GDM1 (cell line): Measurements from ENCODE around the gene CPNE7.
"Not testable (repeated sequence)": the region's sequence is repeated elsewhere in the genome, so short reads cannot be mapped to it uniquely, and the experiment has no call there.

Source experiments
- DNase-seq: peaks from one replicate; lab custom pipeline; 2025; lab: John Stamatoyannopoulos, UW

CPNE7 gene

DNA sequence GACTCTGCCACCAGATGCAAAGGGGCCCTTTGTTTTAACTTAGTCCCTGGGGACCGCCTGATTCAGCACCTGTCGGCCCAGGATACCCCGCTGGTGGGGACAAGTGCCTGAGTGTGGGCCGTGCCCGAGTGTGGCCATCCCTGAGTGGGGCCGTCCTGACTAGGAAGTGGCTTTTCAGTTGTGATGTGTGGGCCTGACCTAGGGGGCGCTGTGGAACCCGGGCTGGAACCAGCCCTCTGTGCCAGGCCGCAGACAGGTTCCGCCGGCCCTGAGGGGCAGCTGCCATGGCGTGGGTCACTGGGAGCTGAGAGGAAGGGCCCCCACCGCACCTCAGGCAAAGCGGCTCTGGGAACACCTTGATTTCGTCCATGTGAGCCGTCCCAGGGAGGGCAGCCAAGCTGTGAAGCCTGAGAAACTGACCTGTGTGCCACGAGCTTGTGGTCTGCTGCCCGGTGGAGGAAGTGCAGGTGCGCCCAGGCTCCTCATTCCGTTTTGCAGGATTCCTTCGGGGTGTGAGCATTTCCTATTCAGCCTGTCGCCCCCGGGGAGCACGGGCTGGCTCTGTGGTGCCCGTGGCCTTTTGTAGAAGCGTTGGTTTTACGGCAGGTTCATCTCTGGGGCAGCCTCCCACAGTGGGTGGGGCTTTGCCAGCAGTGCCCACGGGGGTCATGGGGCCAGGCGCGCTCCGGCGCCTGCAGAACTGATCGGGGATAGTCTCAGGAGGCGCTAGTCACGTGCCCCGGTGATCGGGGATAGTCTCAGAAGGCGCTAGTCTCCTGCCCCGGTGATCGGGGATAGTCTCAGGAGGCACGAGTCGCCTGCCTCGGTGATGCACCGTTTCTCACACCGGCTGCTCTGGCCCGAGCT lies 9.8 kb upstream of the CPNE7 start:
- DNase-seq, result peak; percentile 27

- DNase-seq, result no peak
Observed at GRCh38 chr16:89567656-89568594, 7.6 kb upstream of the CPNE7 start.

DNA sequence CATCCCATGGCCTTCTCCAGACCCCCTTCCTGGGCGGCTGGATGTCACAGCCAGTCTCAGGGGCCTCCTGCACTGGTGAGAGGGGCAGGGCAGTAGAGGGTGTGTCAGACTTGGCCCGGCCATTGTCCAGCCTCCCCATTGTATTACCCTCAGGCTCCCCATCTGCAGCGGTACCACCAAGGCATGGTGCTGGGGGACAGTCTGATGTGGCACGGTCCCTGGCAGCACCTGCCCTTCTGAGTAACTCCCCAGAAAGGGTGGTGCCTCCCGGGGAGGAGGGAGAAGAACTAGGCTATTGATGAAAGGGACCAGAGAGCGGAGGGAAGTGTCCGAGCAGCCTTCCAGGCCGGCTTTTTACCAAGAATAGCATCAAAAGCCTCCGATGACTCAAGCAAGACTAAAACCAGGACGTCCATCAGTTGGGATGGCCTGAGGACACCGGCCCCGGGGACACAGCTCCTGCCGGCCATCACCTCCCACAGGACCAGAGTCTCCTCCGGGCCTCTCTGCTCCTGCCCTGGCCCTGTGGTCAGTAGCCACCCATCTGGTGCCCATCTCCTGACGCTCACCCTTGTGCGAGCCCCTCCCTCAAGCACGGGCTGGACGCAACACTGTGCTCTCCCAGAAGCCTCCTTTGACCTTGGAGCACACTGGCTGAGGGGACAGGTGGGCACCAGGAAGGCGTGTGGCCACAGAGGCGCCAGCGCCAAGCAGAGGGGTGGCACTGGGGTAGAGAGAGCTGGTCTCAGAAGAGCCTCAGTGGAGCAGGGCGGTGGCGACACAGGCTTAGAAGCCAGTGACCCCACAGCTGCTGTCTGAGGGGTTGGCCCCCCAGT lies 5.8 kb upstream of the CPNE7 start:
- DNase-seq, result no peak

DNA sequence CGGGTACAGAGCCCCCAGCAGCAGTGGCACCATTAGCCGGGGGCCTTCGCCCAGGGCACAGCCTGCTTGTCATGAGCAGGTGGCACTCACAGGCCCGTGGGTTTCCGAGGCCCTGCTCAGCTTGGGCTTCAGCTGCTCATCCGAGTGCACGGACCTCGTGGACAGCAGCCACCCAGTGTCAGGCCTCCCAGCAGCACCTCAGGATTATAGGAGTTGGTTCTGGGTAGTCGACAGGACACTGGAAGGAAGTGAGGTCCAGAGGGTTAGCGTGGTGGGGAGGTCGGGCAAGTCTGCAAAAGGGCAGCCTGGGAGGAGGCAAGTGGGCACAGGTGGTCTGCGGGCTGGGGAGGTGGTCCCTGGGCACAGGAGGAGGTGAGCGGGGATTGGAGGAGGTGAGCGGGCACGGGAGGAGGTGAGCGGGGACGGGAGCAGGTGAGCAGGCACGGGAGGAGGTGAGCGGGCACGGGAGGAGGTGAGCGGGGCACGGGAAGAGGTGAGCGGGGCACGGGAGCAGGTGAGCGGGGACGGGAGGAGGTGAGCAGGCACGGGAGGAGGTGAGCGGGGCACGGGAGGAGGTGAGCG lies 5.1 kb upstream of the CPNE7 start:
- DNase-seq, result no peak

DNA sequence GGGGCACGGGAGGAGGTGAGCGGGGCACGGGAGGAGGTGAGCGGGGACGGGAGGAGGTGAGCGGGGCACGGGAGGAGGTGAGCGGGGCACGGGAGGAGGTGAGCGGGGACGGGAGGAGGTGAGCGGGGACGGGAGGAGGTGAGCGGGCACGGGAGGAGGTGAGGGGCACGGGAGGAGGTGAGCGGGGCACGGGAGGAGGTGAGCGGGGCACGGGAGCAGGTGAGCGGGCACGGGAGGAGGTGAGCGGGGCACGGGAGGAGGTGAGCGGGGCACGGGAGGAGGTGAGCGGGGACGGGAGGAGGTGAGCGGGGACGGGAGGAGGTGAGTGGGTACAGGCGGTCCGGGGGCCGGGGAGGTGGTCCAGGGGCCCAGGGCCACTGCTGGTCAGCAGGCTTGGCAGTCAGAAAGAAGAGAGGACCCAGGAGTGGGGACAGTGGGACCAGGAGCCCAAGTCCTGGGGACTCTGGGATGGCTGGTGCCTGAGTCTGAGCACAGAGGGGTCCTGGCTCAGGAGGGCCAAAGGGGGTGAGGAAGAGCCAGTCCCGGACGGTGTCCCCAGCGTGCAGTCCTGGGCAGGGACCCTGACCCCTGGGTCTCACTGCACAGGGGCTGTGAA lies 4.5 kb upstream of the CPNE7 start:
- not testable (repeated sequence) for DNase-seq

GRCh38 chr16:89571636-89572035 lies 3.9 kb upstream of the CPNE7 start:
- no peak for DNase-seq

- no peak for DNase-seq
Observed at GRCh38 chr16:89572073-89572484, 3.5 kb upstream of the CPNE7 start.

DNA sequence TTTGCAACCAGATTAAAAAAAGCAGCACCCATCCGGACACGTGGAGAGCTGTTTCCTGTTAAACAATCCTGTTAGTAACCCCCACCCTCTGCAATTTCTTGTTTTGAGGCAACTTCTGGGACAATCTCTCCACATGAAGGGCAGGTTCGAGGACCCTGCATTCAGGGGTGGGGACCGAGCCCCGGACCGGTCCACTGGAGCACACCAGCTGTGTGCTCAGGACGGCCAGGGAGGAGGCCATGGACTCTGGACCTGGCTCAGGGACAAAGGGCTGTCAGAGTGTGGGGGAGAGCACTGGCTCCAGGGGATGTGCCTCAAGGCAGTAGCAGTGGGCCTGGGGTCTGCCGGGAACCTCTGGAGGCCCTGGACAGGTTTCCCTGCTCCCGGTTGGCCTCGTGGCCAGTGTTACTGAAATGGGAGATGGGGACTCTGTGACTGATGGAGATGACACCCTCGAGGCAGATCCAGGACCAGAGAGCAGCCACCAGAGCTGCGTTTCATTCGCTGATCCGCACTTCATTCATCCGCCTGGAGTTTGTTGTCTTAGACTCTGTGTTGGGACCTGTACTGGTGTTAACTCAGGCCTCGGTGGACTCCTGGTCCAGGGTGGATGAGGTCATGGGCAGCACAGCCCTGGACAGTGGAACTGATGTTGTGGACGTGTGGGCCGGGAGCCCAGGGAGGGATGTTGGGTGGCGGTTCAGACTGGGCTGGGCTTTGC lies 2.9 kb upstream of the CPNE7 start:
- DNase-seq, result no peak

DNA sequence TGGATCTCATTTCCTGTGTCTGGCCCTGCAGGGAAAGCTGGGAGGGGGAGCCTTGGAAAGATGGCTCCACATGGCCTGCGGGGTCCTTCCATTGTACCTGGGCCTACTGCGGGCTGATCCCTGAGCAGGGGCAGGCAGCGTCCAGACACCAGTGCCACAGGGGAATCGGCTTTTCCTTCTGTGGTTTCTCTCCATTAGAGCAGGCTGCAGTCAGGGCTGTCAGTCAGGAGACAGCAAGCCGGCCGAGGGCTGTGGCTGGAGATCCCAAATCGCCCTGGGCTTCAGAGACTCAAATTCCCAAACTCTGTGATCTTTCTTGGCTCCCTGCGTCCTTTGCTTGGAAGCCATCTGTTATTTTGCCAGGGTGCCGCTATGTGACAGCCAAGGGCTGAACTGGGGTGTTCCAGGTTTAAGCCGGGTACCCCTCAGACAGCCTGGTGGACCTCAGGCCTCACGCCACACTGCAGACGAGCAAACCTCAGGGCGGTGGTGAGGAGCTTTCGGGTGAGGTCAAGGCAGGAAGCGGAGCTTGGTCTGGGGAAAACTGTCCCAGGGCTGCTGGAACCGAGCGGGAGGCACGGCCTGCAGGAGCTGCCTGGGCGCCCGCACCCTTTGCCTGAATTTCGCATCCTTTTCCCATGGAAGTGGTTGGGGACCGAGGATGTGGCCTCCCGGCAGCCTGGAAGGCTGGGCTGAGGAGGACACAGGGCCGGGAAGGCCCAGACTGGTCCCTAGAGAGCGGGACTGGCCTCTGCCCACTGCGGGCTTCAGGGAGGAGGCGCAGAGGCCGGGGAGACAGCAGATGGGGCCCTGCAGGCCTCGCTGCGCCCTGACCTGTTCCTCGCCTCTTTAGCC lies 1.5 kb upstream of the CPNE7 start:
- no peak for DNase-seq

GRCh38 chr16:89574681-89575246 lies 794 bp upstream of the CPNE7 start:
- peak; percentile 13 for DNase-seq

- no peak for DNase-seq
Observed at GRCh38 chr16:89576153-89577054, 846 bp downstream of the CPNE7 start.

GRCh38 chr16:89577055-89577759 lies 1.6 kb downstream of the CPNE7 start:
- DNase-seq, result no peak

- no peak for DNase-seq
Observed at GRCh38 chr16:89579351-89579750, 3.8 kb downstream of the CPNE7 start.

- no peak for DNase-seq
Observed at GRCh38 chr16:89581045-89581695, 5.6 kb downstream of the CPNE7 start.

GRCh38 chr16:89581861-89582563 lies 6.5 kb downstream of the CPNE7 start:
- no peak for DNase-seq

DNA sequence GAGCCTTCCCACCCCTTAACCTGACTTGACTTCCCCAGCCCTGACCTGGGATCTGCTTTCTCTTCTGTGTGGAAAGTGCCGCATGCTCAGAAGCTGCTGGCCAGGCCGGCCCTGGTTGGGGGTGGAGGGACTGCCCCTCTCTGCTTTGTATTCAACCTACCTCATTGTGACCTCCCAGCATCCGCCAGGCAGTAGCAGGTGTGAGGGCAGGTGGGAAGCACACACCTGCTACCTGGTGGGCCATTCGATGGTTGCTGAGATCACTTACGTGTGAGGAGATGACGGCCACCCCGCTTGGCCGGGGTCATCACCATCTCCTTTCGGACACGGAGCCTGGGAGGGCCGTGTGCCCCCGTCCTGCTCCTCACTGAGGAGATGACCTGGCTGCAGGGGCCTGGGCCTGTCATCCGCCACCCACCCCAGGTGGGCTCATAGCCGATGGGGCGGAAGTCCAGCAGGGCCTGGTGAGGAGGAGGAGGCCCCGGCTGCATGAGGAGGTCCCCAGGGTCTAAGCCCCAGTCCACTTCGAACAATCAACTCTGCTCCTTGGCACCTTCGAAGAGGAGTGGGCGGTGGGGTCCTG lies 7.1 kb downstream of the CPNE7 start:
- no peak for DNase-seq
